LHCN-M2 (cell line): ENCODE data around the gene TRHDE. TPM values are rescaled to one million over a fixed set of nuclear protein-coding genes. Genes with fewer than 3 reads are reported as not detected.

ENCODE experiments used
- DNase-seq: peaks from one replicate; pipeline ENCODE4 v3.0.0-alpha.2; 2012; ENCODE audit warnings: low read depth
- total RNA-seq: library from RNA; depleted of rRNA; stranded (reverse); fragments of >200 nt; gene quantifications from 2 replicates; pipeline ENCODE4 v1.2.3, GENCODE V29; 2014

TRHDE gene
- total RNA-seq, 1 experiment from 2014 or later, result not detected

- no peak for DNase-seq
These were observed 46.2 kb downstream of the TRHDE start for GRCh38 chr12:72318341-72318740.

- DNase-seq, result no peak
These were observed 51.7 kb downstream of the TRHDE start for GRCh38 chr12:72323881-72324280.

GRCh38 chr12:72330301-72330700 lies 58.1 kb downstream of the TRHDE start:
- DNase-seq, result no peak

GRCh38 chr12:72330784-72331183 lies 58.6 kb downstream of the TRHDE start:
- DNase-seq, result no peak

GRCh38 chr12:72337382-72337781 lies 65.2 kb downstream of the TRHDE start:
- DNase-seq, result no peak

GRCh38 chr12:72337946-72338345 lies 65.8 kb downstream of the TRHDE start:
- DNase-seq, result no peak

GRCh38 chr12:72338437-72338836 lies 66.3 kb downstream of the TRHDE start:
- no peak for DNase-seq

GRCh38 chr12:72346363-72346944 lies 74.3 kb downstream of the TRHDE start:
- DNase-seq, result no peak

GRCh38 chr12:72349491-72349890 lies 77.3 kb downstream of the TRHDE start:
- DNase-seq, result no peak

GRCh38 chr12:72359416-72359815 lies 87.2 kb downstream of the TRHDE start:
- no peak for DNase-seq

GRCh38 chr12:72365151-72365550 lies 93.0 kb downstream of the TRHDE start:
- DNase-seq, result no peak

- no peak for DNase-seq
These were observed 94.1 kb downstream of the TRHDE start for GRCh38 chr12:72366255-72366654.

GRCh38 chr12:72368298-72368697 lies 96.1 kb downstream of the TRHDE start:
- DNase-seq, result no peak

- DNase-seq, result no peak
These were observed 96.7 kb downstream of the TRHDE start for GRCh38 chr12:72368719-72369422.

- DNase-seq, result no peak
These were observed 97.3 kb downstream of the TRHDE start for GRCh38 chr12:72369423-72369959.

GRCh38 chr12:72380441-72380840 lies 108.3 kb downstream of the TRHDE start:
- DNase-seq, result no peak

- DNase-seq, result no peak
These were observed 116.2 kb downstream of the TRHDE start for GRCh38 chr12:72388322-72388721.

GRCh38 chr12:72390146-72390545 lies 118.0 kb downstream of the TRHDE start:
- no peak for DNase-seq

- DNase-seq, result no peak
These were observed 133.9 kb downstream of the TRHDE start for GRCh38 chr12:72406111-72406510.

- DNase-seq, result no peak
These were observed 160.0 kb downstream of the TRHDE start for GRCh38 chr12:72432037-72432604.

GRCh38 chr12:72433298-72433697 lies 161.1 kb downstream of the TRHDE start:
- DNase-seq, result no peak

- DNase-seq, result no peak
These were observed 162.8 kb downstream of the TRHDE start for GRCh38 chr12:72434999-72435398.

- no peak for DNase-seq
These were observed 170.0 kb downstream of the TRHDE start for GRCh38 chr12:72442217-72442616.
